GM12878 (cell line): Measurements from ENCODE around the gene PROB1. TPM values are rescaled to one million over a fixed set of nuclear protein-coding genes. Genes with fewer than 3 reads are reported as not detected.

Source experiments
- BMI1 ChIP-seq: fragments of 450-650 bp; IDR thresholded peaks from 2 replicates; pipeline ENCODE4 v1.6.1; 2016; ENCODE audit warnings: mild to moderate bottlenecking, moderate library complexity, borderline replicate concordance
- BRCA1 ChIP-seq: IDR thresholded peaks from 2 replicates; pipeline ENCODE4 v1.6.1; 2011; ENCODE audit warnings: low read depth, low read length, improper control_type of control experiment
- EGR1 ChIP-seq, 2 experiments: IDR thresholded peaks; 1 replicate in 1 of 2; 2 replicates in 1 of 2; pipeline ENCODE4 v1.6.1; 2011 to 2012; ENCODE audit warnings: low read depth in 2 of 2, low read length in 2 of 2, borderline replicate concordance in 1 of 2, mild to moderate bottlenecking in 1 of 2, moderate library complexity in 1 of 2
- HCFC1 ChIP-seq: fragments of 150-350 bp; IDR thresholded peaks from 2 replicates; pipeline ENCODE4 v1.6.1; 2014; ENCODE audit warnings: low read length
- IKZF1 ChIP-seq: fragments of 450-650 bp; conservative IDR thresholded peaks from 2 replicates; pipeline ENCODE4 v1.6.1; 2017; ENCODE audit warnings: antibody characterized with exemption, mild to moderate bottlenecking
- MEF2B ChIP-seq: fragments of 450-650 bp; IDR thresholded peaks from 2 replicates; pipeline ENCODE4 v1.6.1; 2018; ENCODE audit warnings: mild to moderate bottlenecking, moderate library complexity; ENCODE audit not compliant: partially characterized antibody, poor library complexity, severe bottlenecking
- MYC ChIP-seq: IDR thresholded peaks from 2 replicates; pipeline ENCODE4 v1.6.1; 2011; ENCODE audit warnings: mild to moderate bottlenecking, low read length, moderate library complexity, inconsistent platforms; ENCODE audit not compliant: insufficient read depth, insufficient replicate concordance, insufficient read length, severe bottlenecking
- NFXL1 ChIP-seq: fragments of 450-650 bp; IDR thresholded peaks from 2 replicates; pipeline ENCODE4 v1.6.1; 2017; ENCODE audit warnings: antibody characterized with exemption, mild to moderate bottlenecking, borderline replicate concordance
- NFYB ChIP-seq: IDR thresholded peaks from 2 replicates; pipeline ENCODE4 v1.6.1; 2011; ENCODE audit warnings: low read depth, mild to moderate bottlenecking, low read length, improper control_type of control experiment, moderate library complexity; ENCODE audit not compliant: insufficient read depth
- POLR2A ChIP-seq: IDR thresholded peaks from 2 replicates; pipeline ENCODE4 v1.6.1; 2011; ENCODE audit warnings: low read depth, mild to moderate bottlenecking, low read length
- RUNX3 ChIP-seq: IDR thresholded peaks from 2 replicates; pipeline ENCODE4 v1.6.1; 2012; ENCODE audit warnings: low read length, inconsistent platforms
- SP1 ChIP-seq: IDR thresholded peaks from one replicate; pipeline ENCODE4 v1.6.1; 2011; ENCODE audit warnings: low read depth, low read length
- SUZ12 ChIP-seq: fragments of 200-600 bp; sonication (generic); IDR thresholded peaks from one replicate; pipeline ENCODE4 v1.6.1; 2018; ENCODE audit warnings: antibody characterized with exemption, mild to moderate bottlenecking; ENCODE audit not compliant: unreplicated experiment
- TARDBP ChIP-seq: IDR thresholded peaks from 2 replicates; pipeline ENCODE4 v1.6.1; 2016; ENCODE audit warnings: borderline replicate concordance
- YY1 ChIP-seq: IDR thresholded peaks from 2 replicates; pipeline ENCODE4 v1.6.1; 2011; ENCODE audit warnings: low read depth, mild to moderate bottlenecking, low read length
- polyA plus RNA-seq, 11 experiments: library from polyadenylated mRNA; depleted of rRNA in 4 of 11; unstranded in 6 of 11; stranded (reverse) in 5 of 11; fragments of >200 nt; fragmentation: Nextera tagmentation in 4 of 11; fragmentation: Illumina TruSeq in 1 of 11; extraction: Ambion mirVana in 4 of 11; extraction: Trizol in 1 of 11; gene quantifications; 1 replicate in 1 of 11; 2 replicates in 10 of 11; pipeline versions ENCODE4 v1.2.1 to v1.2.3, GENCODE V29; 2011 to 2016; ENCODE audit warnings: inconsistent platforms in 2 of 11, missing spikeins in 2 of 11, low read depth in 1 of 11
- total RNA-seq, 4 experiments: library from RNA; depleted of rRNA in 3 of 4; stranded (reverse); fragments of >200 nt in 3 of 4; fragmentation: Illumina TruSeq in 1 of 4; extraction: Trizol in 1 of 4; gene quantifications; 2 replicates each; pipeline versions ENCODE4 v1.2.1 to v1.2.3, GENCODE V29; 2013 to 2021
- TF ChIP-seq, protein P1 (sequence below): fragments of 450-650 bp; IDR thresholded peaks from 2 replicates; pipeline ENCODE4 v1.6.1; 2017; ENCODE audit warnings: mild to moderate bottlenecking, moderate library complexity
- TF ChIP-seq, protein P2 (sequence below): fragments of 450-650 bp; IDR thresholded peaks from 2 replicates; pipeline ENCODE4 v1.6.1; 2018; ENCODE audit warnings: mild to moderate bottlenecking, low read depth, moderate library complexity; ENCODE audit not compliant: partially characterized antibody
- TF ChIP-seq, protein P3 (sequence below): fragments of 450-650 bp; IDR thresholded peaks from 2 replicates; pipeline ENCODE4 v1.6.1; 2014; ENCODE audit warnings: mild to moderate bottlenecking
- TF ChIP-seq, protein P4 (sequence below): fragments of 450-650 bp; IDR thresholded peaks from 2 replicates; pipeline ENCODE4 v1.6.1; 2018; ENCODE audit warnings: borderline replicate concordance, mild to moderate bottlenecking; ENCODE audit not compliant: partially characterized antibody

Gene PROB1
- total and polyA plus RNA-seq, 10 of the 15 experiments (the other 5 are each of a cell fraction or from before 2014, with no cell fraction given) = 0.14 to 8.1 (median 2.9) TPM

DNA sequence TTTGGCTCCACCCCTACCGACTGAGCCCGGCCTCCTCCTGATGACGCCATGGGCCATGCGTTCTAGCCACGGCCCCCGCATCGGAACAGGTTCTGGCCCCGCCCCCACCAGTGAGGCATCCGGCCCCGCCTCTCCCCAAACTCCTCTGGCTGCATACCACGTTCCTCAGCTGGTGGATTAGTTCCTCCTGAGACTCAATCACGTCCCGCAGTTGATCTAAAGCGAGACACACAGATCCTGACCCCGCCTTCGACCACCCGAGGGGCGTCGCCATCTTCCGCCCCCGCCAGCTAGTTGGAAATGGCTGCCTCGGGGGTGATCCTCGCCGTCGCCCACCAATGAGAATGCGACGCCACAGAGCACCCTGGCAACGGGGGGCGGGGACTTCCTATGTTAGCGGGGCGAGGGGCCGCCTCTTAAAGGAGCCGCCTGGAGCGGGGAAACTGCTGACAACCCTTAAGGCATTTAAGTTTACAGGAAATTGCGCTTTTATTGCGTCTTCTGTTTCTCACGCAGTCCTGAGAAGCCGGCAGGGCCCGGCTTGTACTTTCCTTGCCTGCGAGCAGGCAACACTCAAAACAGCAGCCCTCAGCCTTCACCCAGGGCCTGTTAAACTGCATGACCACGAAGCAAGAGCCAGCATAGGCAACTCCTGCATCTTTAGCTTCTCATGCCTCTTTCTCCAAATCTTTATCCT, 9.0 kb upstream of the PROB1 start, which contains the start of gene SPATA24 (continued):
- TF ChIP-seq, protein P1, sequence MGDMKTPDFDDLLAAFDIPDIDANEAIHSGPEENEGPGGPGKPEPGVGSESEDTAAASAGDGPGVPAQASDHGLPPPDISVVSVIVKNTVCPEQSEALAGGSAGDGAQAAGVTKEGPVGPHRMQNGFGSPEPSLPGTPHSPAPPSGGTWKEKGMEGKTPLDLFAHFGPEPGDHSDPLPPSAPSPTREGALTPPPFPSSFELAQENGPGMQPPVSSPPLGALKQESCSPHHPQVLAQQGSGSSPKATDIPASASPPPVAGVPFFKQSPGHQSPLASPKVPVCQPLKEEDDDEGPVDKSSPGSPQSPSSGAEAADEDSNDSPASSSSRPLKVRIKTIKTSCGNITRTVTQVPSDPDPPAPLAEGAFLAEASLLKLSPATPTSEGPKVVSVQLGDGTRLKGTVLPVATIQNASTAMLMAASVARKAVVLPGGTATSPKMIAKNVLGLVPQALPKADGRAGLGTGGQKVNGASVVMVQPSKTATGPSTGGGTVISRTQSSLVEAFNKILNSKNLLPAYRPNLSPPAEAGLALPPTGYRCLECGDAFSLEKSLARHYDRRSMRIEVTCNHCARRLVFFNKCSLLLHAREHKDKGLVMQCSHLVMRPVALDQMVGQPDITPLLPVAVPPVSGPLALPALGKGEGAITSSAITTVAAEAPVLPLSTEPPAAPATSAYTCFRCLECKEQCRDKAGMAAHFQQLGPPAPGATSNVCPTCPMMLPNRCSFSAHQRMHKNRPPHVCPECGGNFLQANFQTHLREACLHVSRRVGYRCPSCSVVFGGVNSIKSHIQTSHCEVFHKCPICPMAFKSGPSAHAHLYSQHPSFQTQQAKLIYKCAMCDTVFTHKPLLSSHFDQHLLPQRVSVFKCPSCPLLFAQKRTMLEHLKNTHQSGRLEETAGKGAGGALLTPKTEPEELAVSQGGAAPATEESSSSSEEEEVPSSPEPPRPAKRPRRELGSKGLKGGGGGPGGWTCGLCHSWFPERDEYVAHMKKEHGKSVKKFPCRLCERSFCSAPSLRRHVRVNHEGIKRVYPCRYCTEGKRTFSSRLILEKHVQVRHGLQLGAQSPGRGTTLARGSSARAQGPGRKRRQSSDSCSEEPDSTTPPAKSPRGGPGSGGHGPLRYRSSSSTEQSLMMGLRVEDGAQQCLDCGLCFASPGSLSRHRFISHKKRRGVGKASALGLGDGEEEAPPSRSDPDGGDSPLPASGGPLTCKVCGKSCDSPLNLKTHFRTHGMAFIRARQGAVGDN = peak; percentile 80
- TF ChIP-seq EGR1 (IDR thresholded peaks at IDR 0.05; ENCODE audit: borderline replicate concordance in 1 of 2, low read depth in 2 of 2, low read length in 2 of 2) = peak; percentile 66 to 94
- TF ChIP-seq MEF2B = peak; percentile 59
- TF ChIP-seq, protein P2, sequence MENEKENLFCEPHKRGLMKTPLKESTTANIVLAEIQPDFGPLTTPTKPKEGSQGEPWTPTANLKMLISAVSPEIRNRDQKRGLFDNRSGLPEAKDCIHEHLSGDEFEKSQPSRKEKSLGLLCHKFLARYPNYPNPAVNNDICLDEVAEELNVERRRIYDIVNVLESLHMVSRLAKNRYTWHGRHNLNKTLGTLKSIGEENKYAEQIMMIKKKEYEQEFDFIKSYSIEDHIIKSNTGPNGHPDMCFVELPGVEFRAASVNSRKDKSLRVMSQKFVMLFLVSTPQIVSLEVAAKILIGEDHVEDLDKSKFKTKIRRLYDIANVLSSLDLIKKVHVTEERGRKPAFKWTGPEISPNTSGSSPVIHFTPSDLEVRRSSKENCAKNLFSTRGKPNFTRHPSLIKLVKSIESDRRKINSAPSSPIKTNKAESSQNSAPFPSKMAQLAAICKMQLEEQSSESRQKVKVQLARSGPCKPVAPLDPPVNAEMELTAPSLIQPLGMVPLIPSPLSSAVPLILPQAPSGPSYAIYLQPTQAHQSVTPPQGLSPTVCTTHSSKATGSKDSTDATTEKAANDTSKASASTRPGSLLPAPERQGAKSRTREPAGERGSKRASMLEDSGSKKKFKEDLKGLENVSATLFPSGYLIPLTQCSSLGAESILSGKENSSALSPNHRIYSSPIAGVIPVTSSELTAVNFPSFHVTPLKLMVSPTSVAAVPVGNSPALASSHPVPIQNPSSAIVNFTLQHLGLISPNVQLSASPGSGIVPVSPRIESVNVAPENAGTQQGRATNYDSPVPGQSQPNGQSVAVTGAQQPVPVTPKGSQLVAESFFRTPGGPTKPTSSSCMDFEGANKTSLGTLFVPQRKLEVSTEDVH = no peak
- TF ChIP-seq SUZ12 = no peak
- TF ChIP-seq NFXL1 = no peak
- TF ChIP-seq HCFC1 = peak; percentile 55
- peak; percentile 95 for TF ChIP-seq YY1
- TF ChIP-seq MYC = no peak
- no peak for TF ChIP-seq BRCA1
- TF ChIP-seq IKZF1 = no peak
- TF ChIP-seq BMI1 = peak; percentile 94
- peak; percentile 32; the same call in 1 of the 2 replicates for TF ChIP-seq RUNX3
- TF ChIP-seq SP1 = peak; percentile 84
- TF ChIP-seq POLR2A = peak; percentile 78
- TF ChIP-seq, protein P3, sequence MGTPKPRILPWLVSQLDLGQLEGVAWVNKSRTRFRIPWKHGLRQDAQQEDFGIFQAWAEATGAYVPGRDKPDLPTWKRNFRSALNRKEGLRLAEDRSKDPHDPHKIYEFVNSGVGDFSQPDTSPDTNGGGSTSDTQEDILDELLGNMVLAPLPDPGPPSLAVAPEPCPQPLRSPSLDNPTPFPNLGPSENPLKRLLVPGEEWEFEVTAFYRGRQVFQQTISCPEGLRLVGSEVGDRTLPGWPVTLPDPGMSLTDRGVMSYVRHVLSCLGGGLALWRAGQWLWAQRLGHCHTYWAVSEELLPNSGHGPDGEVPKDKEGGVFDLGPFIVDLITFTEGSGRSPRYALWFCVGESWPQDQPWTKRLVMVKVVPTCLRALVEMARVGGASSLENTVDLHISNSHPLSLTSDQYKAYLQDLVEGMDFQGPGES = peak; percentile 49; the same call in 1 of the 2 replicates
- TF ChIP-seq, protein P4, sequence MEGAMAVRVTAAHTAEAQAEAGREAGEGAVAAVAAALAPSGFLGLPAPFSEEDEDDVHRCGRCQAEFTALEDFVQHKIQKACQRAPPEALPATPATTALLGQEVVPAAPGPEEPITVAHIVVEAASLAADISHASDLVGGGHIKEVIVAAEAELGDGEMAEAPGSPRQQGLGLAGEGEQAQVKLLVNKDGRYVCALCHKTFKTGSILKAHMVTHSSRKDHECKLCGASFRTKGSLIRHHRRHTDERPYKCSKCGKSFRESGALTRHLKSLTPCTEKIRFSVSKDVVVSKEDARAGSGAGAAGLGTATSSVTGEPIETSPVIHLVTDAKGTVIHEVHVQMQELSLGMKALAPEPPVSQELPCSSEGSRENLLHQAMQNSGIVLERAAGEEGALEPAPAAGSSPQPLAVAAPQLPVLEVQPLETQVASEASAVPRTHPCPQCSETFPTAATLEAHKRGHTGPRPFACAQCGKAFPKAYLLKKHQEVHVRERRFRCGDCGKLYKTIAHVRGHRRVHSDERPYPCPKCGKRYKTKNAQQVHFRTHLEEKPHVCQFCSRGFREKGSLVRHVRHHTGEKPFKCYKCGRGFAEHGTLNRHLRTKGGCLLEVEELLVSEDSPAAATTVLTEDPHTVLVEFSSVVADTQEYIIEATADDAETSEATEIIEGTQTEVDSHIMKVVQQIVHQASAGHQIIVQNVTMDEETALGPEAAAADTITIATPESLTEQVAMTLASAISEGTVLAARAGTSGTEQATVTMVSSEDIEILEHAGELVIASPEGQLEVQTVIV = peak; percentile 83
- TF ChIP-seq NFYB = peak; percentile 88
- TF ChIP-seq TARDBP = no peak
